Measurements from ENCODE around the gene CHERP.

DNA sequence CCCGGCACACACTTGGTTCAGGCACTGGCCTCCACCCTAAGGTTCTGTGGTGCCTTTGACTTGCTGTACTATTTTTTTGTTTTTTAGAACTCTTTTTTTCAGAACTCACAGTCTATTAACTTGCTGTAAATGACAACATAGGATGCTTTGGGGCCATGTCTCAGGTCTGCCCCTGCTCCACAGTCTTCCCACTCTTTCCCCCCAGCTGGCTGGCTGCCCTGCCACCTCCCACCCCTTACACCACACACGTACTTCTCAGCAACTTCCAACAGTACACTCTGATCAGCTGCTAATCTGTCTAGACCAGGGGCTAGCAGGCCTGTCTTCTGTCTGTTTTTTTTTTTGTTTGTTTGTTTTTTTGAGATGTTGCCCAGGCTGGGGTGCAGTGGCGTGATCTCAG is 38.0 kb downstream of the CHERP start:
- TF ChIP-seq, protein P1, sequence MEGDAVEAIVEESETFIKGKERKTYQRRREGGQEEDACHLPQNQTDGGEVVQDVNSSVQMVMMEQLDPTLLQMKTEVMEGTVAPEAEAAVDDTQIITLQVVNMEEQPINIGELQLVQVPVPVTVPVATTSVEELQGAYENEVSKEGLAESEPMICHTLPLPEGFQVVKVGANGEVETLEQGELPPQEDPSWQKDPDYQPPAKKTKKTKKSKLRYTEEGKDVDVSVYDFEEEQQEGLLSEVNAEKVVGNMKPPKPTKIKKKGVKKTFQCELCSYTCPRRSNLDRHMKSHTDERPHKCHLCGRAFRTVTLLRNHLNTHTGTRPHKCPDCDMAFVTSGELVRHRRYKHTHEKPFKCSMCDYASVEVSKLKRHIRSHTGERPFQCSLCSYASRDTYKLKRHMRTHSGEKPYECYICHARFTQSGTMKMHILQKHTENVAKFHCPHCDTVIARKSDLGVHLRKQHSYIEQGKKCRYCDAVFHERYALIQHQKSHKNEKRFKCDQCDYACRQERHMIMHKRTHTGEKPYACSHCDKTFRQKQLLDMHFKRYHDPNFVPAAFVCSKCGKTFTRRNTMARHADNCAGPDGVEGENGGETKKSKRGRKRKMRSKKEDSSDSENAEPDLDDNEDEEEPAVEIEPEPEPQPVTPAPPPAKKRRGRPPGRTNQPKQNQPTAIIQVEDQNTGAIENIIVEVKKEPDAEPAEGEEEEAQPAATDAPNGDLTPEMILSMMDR (IDR thresholded peaks at IDR 0.05; ENCODE audit: control extremely low read depth in 1 of 3, insufficient read depth in 1 of 3, low read depth in 1 of 3, low read length in 3 of 3): no peak
- no peak for TF ChIP-seq POLR2AphosphoS5 (IDR thresholded peaks at IDR 0.05; ENCODE audit: low read depth, low read length)
- TF ChIP-seq GABPA (IDR thresholded peaks at IDR 0.05; ENCODE audit: borderline replicate concordance, insufficient read depth, low read length): no peak
- no peak for TF ChIP-seq TEAD4 (IDR thresholded peaks at IDR 0.05; ENCODE audit: low read depth, low read length)
- TF ChIP-seq POLR2A (IDR thresholded peaks at IDR 0.05; ENCODE audit: control extremely low read depth in 1 of 2, low read depth in 2 of 2, low read length in 2 of 2): no peak
- TF ChIP-seq CBX8 (IDR thresholded peaks at IDR 0.05; ENCODE audit: borderline replicate concordance, low read depth, low read length): no peak
- TF ChIP-seq TBP (IDR thresholded peaks at IDR 0.05; ENCODE audit: low read depth, low read length): no peak

Measured in H1 (cell line).